GM21526 (cell line): ENCODE results near the gene TSPAN15.

Experiments used
- ATAC-seq: cut with Tn5 transposase; IDR thresholded peaks from one replicate; pipeline ENCODE4 v1.9.1; 2021; ENCODE audit warnings: moderate library complexity; ENCODE audit not compliant: unreplicated experiment, low FRiP score

TSPAN15 gene

GRCh38 chr10:69451209-69451783, at the start of gene TSPAN15:
TSS of gene TSPAN15 (plus strand) at chr10:69451465. CDS start at chr10:69451595, 130 bp downstream.
- ATAC-seq, result peak; percentile 85

- ATAC-seq, result no peak
These were observed 48.9 kb upstream of the TSPAN15 start for GRCh38 chr10:69402386-69402785.

GRCh38 chr10:69403066-69403465, 48.2 kb upstream of the TSPAN15 start:
- ATAC-seq, result no peak

GRCh38 chr10:69403519-69403918, 47.7 kb upstream of the TSPAN15 start:
- no peak for ATAC-seq

GRCh38 chr10:69404786-69405185, 46.5 kb upstream of the TSPAN15 start:
- no peak for ATAC-seq

- no peak for ATAC-seq
These were observed 46.0 kb upstream of the TSPAN15 start for GRCh38 chr10:69405221-69405620.

- ATAC-seq, result no peak
These were observed 44.9 kb upstream of the TSPAN15 start for GRCh38 chr10:69406302-69406811.

GRCh38 chr10:69406816-69407580, 44.3 kb upstream of the TSPAN15 start:
- ATAC-seq, result no peak

- ATAC-seq, result no peak
These were observed 43.5 kb upstream of the TSPAN15 start for GRCh38 chr10:69407621-69408301.

GRCh38 chr10:69408318-69409175, 42.7 kb upstream of the TSPAN15 start:
- peak; percentile 80 for ATAC-seq

- no peak for ATAC-seq
These were observed 42.1 kb upstream of the TSPAN15 start for GRCh38 chr10:69409176-69409495.

- no peak for ATAC-seq
These were observed 41.3 kb upstream of the TSPAN15 start for GRCh38 chr10:69409968-69410367.

GRCh38 chr10:69410487-69410886, 40.8 kb upstream of the TSPAN15 start:
- ATAC-seq, result no peak

GRCh38 chr10:69411476-69411875, 39.8 kb upstream of the TSPAN15 start:
- ATAC-seq, result no peak

- no peak for ATAC-seq
These were observed 39.0 kb upstream of the TSPAN15 start for GRCh38 chr10:69412232-69412790.

GRCh38 chr10:69413221-69413865, 37.9 kb upstream of the TSPAN15 start:
- ATAC-seq, result no peak

GRCh38 chr10:69414036-69415018, 36.9 kb upstream of the TSPAN15 start:
- no peak for ATAC-seq

GRCh38 chr10:69415049-69415448, 36.2 kb upstream of the TSPAN15 start:
- ATAC-seq, result no peak

GRCh38 chr10:69415951-69416350, 35.3 kb upstream of the TSPAN15 start:
- ATAC-seq, result no peak
